ENCODE results near the gene MRPL17.

- TF ChIP-seq KAT2B (IDR thresholded peaks at IDR 0.05; ENCODE audit: borderline replicate concordance, low read depth, low read length) = no peak
- TF ChIP-seq BRCA1 (CRISPR knock-in tag; IDR thresholded peaks at IDR 0.05) = no peak
- no peak for TF ChIP-seq EZH2 (conservative IDR thresholded peaks at IDR 0.05; ENCODE audit: low read depth, low read length)
- TF ChIP-seq ZNF101 (CRISPR knock-in tag; IDR thresholded peaks at IDR 0.05; ENCODE audit: borderline replicate concordance, low read depth) = no peak
- no peak for TF ChIP-seq ZNF607 (CRISPR knock-in tag; IDR thresholded peaks at IDR 0.05; ENCODE audit: borderline replicate concordance)
- TF ChIP-seq ZFP1 (CRISPR knock-in tag; IDR thresholded peaks at IDR 0.05) = no peak
- TF ChIP-seq ZSCAN29 (CRISPR knock-in tag; conservative IDR thresholded peaks at IDR 0.05) = no peak
Measured at GRCh38 chr11:6693342-6694228, 10.4 kb upstream of the MRPL17 start.

All from HepG2 (cell line).